Breast epithelium (tissue), 3 donors: Measurements from ENCODE around the gene ITPR2.

Experiments used
- CTCF ChIP-seq, 3 donors: fragments of 450-650 bp; IDR thresholded peaks; one replicate each; pipeline ENCODE4 v1.5.1; 2016 to 2017; ENCODE audit warnings: antibody characterized with exemption in 3 of 3, mild to moderate bottlenecking in 3 of 3, moderate library complexity in 3 of 3
- POLR2A ChIP-seq: fragments of 450-650 bp; IDR thresholded peaks from one replicate; pipeline ENCODE4 v1.6.1; 2016; ENCODE audit warnings: antibody characterized with exemption, mild to moderate bottlenecking, moderate library complexity
- POLR2AphosphoS5 ChIP-seq, 3 donors: sonication (generic); formaldehyde crosslinking; IDR thresholded peaks; one replicate each; pipeline ENCODE4 v1.6.1; 2017; ENCODE audit warnings: antibody characterized with exemption in 3 of 3

GRCh38 chr12:26748741-26749431 is 84.1 kb downstream of the ITPR2 start:
- no peak for TF ChIP-seq CTCF (IDR thresholded peaks at IDR 0.05)
- TF ChIP-seq POLR2AphosphoS5 (IDR thresholded peaks at IDR 0.05) = no peak
- TF ChIP-seq POLR2A = no peak
